DMS53 treated with DMSO at 0.1 percent for 48 hours (cell line): Measurements from ENCODE around the gene TEX12.
A peak's percentile ranks its signal among the peaks of the same experiment; 100 is the strongest.
"Not testable (repeated sequence)": the region's sequence is repeated elsewhere in the genome, so short reads cannot be mapped to it uniquely, and the experiment has no call there.

Experiments used
- DNase-seq: peaks from one replicate; lab custom pipeline; 2025; ENCODE audit not compliant: unreplicated experiment; lab: John Stamatoyannopoulos, UW

TEX12 gene, protein sequence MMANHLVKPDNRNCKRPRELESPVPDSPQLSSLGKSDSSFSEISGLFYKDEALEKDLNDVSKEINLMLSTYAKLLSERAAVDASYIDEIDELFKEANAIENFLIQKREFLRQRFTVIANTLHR

DNA sequence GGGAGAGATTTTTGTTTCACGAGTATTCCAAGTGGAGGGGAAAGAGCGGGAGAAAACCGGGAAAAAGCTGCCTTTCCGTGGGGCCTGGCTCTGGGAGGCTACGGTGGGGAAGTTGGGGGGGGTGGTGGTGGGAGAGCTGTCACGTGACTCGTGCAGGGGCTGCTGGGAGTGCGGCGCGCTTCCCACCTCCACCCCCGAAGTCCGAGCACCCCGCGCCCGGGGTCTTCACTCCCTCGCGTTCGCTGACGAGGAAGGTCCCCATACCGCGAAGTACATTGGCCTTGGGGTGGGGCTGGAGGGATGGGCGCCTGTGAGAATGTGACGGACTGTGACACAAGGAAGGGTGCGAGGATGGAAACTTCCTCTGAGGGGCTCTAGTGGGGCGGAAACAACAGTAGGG lies at the start of gene TEX12:
Gene TEX12 (plus strand): TSS at position 228 of the 400 bp plus-strand sequence. CDS start 1,897 bp downstream, outside the sequence.
- no peak for DNase-seq

DNA sequence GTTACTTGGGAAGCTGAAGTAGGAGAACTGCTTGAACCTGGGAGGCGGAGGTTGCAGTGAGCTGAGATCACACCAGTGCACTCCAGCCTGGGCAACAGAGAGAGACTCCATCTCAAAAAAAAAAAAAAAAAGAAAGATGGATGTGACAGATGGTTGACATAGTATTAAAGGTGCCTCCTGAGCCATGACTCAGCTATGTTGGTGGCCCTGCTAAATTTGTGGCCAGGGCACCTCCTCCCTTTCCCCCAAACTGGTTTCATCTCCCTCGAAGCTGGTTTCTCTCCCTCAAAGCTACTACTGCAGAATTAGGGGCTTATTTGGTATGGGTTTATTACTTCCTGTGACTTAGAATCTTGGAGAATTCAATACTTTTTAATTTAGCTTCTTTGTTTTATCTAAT lies 49.0 kb upstream of the TEX12 start:
- no peak for DNase-seq

DNA sequence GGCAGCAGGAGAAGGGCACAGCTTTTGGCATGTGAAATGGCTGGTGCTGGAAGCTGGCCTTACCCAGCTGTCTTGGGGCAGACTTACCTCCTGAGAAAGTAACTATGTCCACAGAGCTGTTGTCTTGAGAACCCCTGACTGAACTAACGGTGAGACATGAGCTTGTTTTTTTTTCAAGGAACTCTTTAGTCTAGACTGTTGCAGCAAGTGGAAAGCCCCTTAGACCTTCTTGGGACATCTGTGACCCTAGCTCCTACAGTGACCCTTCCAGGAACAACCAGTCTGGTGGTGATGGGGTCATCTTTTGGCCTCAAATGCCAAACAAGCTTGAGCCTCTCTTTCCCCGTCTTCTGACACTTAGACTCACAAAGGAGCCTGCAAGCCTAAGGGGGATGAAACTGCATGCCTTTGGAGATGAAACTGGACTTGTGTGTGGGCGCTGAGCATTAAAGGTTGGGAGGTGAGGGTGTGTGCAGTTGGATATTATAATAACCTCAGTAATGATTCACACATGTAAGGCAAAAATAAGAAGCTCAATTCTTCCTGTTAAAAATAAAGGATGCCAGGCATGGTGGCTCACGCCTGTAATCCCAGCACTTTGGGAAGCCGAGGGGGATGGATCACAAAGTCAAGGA lies 45.1 kb upstream of the TEX12 start:
- DNase-seq = no peak

DNA sequence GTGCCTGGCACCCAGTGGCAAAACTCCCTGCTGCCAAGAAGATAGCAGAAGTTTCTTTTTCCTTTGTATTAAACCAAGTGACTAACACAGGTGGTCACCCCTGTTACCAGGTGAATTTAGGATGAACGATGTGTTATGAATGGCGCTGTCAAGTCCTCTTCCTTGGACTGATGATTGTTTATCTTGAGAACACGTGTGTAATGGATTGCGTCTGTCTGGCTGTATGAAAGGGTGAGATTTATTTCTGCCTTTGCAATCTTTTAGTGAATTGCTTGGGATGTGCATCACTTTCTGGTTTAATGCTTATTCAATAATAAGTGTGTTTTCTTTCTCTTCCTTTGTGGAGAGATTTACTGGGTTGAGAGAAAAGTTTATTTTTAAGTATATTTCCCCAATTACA lies 44.0 kb upstream of the TEX12 start:
- DNase-seq = no peak

DNA sequence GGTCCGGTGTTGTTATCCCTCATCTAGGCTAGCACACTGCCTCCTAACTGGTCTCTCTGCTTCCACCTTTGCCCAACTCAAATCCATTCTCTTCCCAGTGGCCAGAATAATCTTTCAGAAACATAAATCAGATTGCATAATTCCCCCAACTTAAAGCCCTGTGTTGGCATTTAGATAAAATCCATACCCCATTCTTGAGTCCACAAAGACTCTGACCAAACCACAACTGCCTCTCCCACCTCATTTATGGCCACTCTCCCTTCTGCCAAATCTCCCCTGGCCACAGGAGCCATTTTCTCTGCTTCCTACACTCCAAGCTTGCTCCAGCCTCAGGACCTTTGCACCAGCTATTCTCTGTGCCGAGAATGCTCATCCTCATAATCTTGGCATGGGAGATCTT lies 40.1 kb upstream of the TEX12 start:
- DNase-seq = no peak

- DNase-seq = peak; percentile 81
These were observed 38.6 kb upstream of the TEX12 start for GRCh38 chr11:112128483-112129121.

GRCh38 chr11:112129656-112130055 lies 37.5 kb upstream of the TEX12 start:
- no peak for DNase-seq

GRCh38 chr11:112132737-112133136 lies 34.4 kb upstream of the TEX12 start:
- no peak for DNase-seq

DNA sequence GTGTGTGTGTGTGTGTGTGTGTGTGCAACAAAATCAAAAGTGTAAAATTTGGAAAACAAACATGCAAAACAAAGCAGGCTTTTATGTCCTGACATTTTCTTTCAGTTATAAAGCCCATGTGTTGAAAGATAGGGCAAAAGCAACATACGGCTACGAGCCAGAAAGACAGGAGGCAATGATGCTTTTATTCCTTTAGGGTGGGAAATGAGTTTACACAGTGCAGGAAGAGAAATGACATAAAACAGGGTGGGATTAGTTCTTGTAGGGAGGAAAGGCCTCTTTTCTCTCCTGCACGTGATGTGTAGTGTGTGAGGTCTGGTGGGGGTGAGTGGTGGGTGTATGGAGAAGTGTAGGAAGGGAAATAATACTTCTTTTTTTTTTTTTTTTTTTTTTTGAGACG lies 32.7 kb upstream of the TEX12 start:
- no peak for DNase-seq

DNA sequence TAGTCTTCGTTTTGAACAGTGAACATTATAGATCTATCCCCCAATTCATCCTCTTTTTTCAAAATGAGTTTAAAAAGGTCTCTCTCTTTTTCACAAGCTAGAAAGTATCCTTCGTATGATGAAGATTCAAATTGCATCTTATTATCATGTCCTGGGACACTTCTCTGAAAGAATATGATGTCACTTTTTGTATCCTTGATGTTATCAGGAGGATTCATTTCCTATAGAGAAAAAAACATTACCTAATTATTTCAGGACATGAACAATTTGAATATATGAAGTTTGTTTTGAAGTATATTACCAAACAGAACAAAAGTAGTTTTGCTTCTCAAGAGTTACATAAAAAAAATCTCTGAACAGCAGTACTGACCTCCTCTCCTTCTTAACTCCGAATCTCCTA lies 23.6 kb upstream of the TEX12 start:
- no peak for DNase-seq

- DNase-seq = no peak
These were observed 16.7 kb upstream of the TEX12 start for GRCh38 chr11:112150517-112150916.

DNA sequence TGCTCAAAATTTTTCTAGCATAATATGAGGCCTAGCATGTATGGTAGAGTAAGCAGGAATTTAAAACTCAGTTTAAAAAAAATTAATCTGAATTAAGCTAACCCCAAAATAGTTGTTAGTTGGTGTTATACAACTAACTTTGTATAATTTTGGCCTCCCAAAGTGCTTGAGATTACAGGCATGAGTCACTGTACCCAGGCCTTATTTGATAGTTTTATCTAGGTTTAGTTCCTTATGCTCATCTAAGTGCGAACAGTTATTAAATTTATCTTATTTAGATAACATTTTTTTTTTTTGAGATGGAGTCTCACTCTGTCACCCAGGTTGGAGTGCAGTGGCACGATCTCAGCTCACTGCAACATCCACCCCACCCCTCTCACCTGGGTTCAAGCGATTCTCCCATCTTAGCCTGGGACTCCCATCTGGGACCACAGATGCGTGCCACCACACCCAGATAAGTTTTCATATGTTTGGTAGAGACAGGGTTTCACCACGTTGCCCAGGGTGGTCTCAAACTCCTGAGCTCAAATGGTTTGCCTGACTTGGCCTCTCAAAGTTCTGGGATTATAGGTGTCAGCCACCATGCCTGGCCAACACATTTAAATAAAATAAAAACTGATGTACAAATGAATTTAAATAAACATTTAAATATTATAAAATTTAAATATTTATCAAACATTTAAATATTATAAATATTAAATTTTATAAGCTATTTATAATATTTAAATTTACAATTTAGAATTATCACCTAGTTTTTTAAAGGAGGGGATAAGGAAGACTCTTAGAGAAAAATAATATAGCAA lies 10.8 kb upstream of the TEX12 start:
- DNase-seq = no peak

DNA sequence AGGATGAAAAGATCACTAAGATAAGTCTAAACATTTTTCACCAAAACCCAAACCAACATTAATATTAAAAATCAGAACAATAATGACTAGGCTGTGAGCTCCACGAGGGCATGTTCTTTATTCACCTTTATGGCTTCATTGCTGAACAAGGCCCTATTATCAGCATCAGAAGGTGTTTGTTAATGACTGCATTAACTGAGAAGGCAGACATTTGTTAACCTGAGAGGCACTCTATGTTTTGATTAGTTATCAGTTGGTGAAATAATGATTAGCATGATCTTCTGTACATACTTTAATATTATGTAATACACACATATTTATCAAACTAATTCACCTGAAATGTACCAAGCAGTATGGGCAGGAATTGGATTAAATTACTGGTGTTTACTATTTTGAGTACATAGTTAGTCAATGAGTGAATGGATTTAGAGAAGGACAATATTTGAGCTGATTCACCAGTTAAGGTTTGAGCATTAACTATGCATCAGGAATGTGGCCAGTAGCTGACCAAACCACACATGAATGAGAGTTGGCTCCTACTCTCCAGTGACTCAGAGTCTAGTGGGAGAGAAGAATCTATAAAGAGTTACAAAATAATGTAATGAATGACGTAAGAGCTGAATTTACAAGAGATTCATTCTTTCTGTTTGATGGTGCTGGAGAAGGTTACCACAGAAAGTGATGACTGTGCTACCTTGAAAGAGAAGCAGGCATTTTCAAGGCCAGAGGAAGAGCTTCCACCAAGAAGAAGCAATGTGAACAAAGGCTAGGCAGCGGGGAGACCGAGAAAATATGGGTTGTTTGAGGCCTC lies 10.0 kb upstream of the TEX12 start:
- peak; percentile 4 for DNase-seq

- no peak for DNase-seq
These were observed 7.8 kb upstream of the TEX12 start for GRCh38 chr11:112159098-112160065.

GRCh38 chr11:112160091-112160848 lies 6.9 kb upstream of the TEX12 start:
- DNase-seq = no peak

- DNase-seq = no peak
These were observed 6.2 kb upstream of the TEX12 start for GRCh38 chr11:112161012-112161411.

GRCh38 chr11:112162200-112162599 lies 5.0 kb upstream of the TEX12 start:
- not testable (repeated sequence) for DNase-seq

DNA sequence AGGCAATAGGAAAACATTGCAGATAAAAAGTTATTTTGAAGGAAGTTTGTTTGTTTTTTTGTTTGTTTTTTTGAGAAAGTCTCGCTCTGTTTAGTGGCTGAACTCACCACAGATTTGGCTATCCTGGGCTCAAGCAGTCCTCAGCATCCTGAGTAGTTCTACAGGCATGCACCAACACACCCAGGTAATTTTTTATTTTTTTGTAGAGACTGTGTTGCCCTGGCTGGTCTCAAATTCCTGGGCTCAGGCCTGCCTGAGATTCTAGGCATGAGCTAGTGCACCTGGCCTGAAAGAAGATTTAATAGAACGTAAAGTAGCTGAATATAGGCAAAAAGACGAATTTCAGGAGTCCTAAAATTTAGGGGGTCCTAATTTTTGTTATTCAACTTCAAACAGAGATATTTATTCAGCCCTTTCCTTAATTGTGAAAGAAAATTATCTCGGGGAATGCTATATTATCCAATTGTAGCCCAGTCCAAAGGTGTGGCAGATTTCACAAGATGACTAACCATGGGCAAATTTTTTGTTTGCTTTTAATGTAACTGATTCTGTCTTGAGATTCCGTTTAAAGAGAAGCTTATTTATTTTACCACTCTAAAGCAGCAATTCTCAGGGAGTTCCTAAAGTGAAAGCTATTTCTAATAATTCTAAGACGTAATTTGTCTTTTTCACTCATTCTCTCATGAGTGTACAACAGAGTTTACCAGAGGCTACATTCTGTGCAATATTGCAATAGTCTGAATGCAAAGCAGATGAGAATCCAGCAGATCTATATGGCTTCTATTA lies 4.2 kb upstream of the TEX12 start:
- no peak for DNase-seq
